HG03045 (cell line): ENCODE results near the gene PCBP1.
"Not testable (repeated sequence)": the region's sequence is repeated elsewhere in the genome, so short reads cannot be mapped to it uniquely, and the experiment has no call there.

Experiments used
- ATAC-seq: cut with Tn5 transposase; IDR thresholded peaks from one replicate; pipeline ENCODE4 v1.9.1; 2021; ENCODE audit warnings: mild to moderate bottlenecking, moderate library complexity; ENCODE audit not compliant: unreplicated experiment

PCBP1 gene

GRCh38 chr2:70086838-70087701 lies at the start of gene PCBP1:
TSS of gene PCBP1 (plus strand) at chr2:70087477. CDS start at chr2:70087744, 267 bp downstream.
- peak; percentile 42 for ATAC-seq

DNA sequence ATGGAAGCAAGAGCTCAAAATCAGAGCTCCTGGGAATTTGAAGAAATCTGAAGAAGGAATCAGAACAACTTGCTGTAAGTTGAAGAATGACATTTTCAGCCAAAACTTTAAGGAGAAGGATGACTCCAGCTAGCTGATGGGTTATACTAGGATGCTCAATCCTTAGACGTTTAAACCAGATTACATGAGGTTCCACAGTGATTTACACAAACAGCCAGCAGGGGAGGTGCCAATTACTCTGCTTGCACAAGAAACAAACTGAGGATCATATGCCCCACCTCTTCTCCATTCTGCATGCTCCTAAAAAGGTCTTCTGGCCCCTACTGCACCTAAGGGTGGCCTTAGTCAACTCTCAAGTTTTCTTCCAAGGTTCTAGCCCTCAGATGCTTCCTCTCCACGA lies 47.9 kb upstream of the PCBP1 start:
- ATAC-seq = no peak

DNA sequence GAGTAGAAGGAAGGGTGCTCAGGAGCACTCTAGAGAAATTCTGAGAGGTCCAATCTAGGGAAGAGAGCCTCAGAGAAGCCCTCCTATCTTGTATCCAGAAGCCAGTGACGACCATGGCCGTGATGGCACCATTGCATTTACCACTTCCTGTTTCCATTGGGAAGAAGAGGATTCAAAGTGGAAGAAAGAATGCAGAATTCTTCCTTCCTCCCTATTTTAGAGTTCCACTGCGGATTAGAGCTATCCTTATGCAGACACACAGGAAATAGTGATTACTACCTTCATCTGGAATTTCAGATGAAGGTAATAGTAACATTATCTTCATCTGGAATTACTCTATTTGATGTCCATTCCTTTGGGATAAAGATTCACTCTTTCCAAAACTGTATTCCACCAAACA lies 45.6 kb upstream of the PCBP1 start:
- ATAC-seq = no peak

- ATAC-seq = no peak
Observed at GRCh38 chr2:70042246-70042645, 45.0 kb upstream of the PCBP1 start.

GRCh38 chr2:70043252-70043875 lies 43.9 kb upstream of the PCBP1 start:
- no peak for ATAC-seq

DNA sequence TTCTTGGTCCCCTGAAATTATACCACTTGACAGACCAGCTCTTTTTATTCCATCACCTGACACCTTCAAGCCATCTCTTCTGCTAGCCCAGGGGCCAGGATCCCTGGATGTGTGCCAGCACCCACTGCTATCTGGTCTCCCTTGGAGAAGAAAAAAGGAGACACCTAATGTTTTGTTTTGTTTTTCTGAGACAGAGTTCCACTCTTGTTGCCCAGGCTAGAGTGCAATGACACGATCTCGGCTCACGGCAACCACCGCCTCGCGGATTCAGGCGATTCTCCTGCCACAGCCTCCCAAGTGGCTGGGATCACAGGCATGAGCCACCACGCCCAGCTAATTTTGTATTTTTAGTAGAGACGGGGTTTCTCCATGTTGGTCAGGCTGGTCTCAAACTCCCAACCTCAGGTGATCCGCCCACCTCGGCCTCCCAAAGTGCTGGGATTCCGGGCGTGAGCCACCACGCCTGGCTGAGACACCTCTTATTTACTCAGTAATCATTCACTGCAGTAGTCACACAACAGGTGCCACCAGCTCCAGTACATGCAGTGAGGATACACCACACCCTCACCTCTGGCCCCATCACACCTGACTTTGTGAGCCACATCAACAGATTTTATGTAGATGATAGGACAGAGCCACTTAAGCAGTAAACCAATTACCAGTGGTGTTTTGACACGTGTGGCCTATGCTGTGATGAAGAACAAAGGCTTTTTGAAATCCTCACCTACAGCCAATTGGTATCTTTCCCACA lies 42.8 kb upstream of the PCBP1 start:
- no peak for ATAC-seq

- no peak for ATAC-seq
Observed at GRCh38 chr2:70045405-70045804, 41.9 kb upstream of the PCBP1 start.

DNA sequence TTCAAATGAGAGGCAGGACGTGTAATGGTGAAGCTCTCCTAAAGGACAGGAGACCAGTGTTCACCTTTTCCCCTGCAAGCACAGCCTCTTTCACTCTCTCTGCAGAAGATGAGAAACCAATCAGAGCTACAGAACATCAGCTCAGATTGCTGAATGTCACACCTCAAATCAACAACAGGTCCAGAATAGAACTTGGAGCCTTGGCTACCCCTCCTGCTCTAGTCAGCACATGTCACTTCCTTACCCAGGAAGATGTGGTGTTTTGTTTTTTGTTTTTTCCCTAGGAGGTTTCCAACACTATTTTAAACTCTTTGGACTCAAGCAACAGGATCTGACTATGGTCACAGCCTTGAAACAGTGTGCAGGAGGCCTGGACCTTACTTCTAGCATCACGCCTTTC lies 41.3 kb upstream of the PCBP1 start:
- no peak for ATAC-seq

GRCh38 chr2:70046534-70046933 lies 40.7 kb upstream of the PCBP1 start:
- no peak for ATAC-seq

DNA sequence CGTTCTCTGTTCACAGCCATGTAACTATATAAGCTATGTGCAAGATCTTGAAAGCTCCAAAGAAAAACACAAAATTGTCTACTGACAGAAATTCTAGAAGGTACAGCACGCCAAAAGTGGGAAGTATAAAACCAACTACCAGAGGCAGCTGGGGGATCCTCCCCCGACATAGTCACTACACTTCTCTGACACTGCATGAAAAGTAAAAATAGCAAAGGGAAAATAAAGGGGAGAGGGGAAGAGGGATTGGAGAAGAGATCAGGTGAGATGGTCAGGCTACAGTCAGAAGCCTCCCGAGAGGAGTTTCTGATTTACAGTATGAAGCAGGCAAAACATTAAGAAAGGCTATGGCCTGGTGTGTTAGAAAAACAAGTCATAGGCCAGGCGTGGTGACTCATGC lies 39.8 kb upstream of the PCBP1 start:
- ATAC-seq = no peak

GRCh38 chr2:70049255-70049654 lies 38.0 kb upstream of the PCBP1 start:
- ATAC-seq = no peak

DNA sequence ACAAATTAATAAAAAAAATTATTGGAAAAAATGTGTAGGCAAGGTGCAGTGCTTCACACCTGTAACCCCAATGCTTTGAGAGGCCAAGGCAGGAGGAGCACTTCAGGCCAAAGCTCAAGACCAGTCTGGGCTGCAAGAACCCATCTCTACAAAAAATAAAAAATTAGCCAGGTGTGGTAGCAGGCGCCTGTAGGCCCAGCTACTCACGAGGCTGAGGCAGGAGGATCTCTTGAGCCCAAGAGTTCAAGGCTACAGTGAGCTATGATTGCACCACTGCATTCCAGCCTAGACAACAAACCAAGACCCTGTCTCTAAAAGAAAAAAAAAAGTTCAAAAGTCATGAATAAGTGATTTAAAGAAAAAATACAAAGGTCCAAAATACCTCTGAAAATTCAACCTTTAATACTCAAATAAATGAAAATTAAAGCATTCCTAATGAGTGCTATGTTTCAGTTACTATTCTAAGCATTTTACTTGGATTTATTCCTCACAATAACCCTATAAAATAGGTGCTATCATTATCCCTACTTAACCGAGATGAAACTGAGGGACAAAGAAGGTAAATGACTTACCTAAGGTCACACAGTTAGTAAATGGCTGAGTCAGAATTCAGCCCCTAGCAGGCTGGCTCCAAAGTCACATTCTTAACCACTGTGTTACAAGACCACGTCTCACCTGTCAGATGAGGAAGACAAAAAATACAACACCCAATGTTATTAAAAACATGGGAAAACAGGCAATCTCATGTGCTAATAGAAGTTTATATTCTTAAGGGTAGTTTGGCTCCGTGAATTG lies 36.4 kb upstream of the PCBP1 start:
- ATAC-seq = no peak

GRCh38 chr2:70055259-70055658 lies 32.0 kb upstream of the PCBP1 start:
- not testable (repeated sequence) for ATAC-seq

DNA sequence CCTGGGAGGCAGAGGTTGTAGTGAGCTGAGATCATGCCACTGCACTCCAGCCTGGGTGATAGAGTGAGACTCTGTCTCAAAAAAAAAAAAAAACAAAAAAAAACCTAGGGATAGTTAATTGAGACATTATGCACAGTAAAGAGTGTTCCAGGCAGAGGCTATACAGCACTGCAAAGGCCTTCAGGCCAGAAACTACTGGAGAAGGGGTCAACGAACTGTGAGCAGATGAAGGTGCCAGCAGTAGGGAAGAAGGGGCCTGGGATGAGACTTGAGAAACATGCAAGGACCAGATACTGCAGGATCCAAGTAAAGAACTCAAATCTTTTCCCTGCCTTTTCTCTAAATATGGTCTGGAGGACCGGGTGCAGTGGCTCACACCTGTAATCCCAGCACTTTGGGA lies 26.0 kb upstream of the PCBP1 start:
- no peak for ATAC-seq

GRCh38 chr2:70062270-70062669 lies 25.0 kb upstream of the PCBP1 start:
- no peak for ATAC-seq

DNA sequence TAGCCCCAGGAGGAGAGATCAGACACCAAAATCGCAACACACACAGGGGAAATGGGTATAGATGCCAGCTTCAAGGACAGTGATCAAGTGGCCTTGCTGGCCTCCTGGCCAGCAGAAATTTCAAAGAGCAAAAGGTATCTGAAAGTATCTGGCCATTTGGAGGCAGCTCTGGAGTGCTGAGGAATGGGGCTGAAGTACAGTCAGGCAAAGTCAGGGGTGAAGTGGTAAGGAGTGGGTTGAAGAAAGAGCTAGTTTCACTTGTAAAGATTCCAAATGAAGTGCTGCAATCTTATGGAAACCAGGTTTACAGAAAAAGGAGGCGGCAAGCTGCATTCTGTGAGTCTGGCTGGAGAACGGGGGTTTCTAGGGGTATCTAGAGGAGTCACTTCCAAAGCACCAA lies 19.2 kb upstream of the PCBP1 start:
- ATAC-seq = no peak

DNA sequence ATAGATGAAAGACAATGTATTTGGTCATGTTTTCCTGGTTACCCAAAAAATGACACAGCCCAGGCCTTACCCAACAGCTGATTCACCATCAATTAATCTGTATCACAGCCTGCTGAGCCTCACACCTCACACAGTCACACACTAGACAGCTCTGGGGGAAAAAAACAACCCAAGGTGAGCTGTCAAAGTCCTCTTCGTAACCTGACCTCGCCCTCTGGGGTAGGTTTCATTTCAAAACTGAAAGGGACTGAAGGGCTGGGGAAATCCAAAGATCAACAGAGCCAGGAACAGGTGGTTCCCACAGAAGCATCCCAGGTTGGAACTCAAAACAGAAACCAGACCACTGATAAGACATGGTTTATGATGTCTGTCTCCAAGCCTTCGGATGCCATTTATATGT lies 18.2 kb upstream of the PCBP1 start:
- peak; percentile 61 for ATAC-seq

DNA sequence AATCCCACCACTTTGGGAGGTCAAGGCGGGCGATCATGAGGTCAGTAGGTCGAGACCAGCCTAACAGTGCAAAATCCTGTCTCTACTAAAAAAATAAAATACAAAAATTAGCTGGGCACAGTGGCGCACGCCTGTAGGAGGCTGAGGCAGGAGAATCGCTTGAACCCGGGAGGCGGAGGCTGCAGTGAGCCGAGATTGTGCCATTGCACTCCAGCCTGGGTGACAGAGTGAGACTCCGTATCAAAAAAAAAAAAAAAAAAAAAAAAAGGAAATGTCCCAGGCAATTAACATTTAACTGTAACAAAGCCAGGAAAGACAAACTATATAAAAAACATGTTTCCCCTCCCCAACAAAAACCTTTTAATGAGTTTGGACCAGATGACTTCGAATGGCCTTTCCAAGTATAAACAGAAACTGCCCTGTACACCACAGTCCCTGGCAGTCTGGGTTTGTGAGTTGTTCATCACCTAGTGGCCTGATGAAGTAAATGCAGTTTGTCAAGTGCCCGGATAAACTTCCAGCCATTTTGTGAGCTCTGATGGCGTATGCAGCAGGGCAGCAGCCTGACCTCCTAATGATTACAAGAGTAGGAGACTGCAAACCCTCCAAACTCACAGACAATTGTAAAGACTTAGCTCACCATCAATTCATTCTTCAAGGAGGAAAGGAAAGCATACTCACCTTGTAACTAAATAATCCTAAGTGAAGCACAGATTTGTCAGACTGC lies 16.6 kb upstream of the PCBP1 start:
- ATAC-seq = peak; percentile 62

GRCh38 chr2:70073493-70073892 lies 13.8 kb upstream of the PCBP1 start:
- no peak for ATAC-seq

GRCh38 chr2:70078384-70078783 lies 8.9 kb upstream of the PCBP1 start:
- ATAC-seq = no peak
